A549 (cell line): ENCODE data around the gene EPS15. TPM values are rescaled to one million over a fixed set of nuclear protein-coding genes. Genes with fewer than 3 reads are reported as not detected.

ENCODE experiments used
- ATAC-seq, 2 experiments: fragments of 200-7000 bp in 1 of 2; fragments of >200 bp in 1 of 2; cut with Nextera tagmentation in 1 of 2; cut with Tn5 transposase in 1 of 2; 3 replicates each; pipeline versions ENCODE4 v1.8.0 to v1.9.1; 2018 to 2020; ENCODE audit warnings: mild to moderate bottlenecking in 1 of 2, moderate library complexity in 1 of 2
- CTCF ChIA-PET: fragments of 300-600 bp; sonication (Branson Sonifier 250); formaldehyde crosslinking; extraction: SDS; loops from one replicate; lab custom pipeline; 2021; ENCODE audit warnings: antibody characterized with exemption, inconsistent platforms; lab: Yijun Ruan, JAX
- POLR2A ChIA-PET: fragments of 350-600 bp; formaldehyde crosslinking; extraction: SDS; loops from one replicate; lab custom pipeline; 2021; ENCODE audit warnings: antibody characterized with exemption, inconsistent platforms; lab: Yijun Ruan, JAX
- DNase-seq, 2 experiments: peaks; one replicate each; pipeline versions ENCODE4 v3.0.0 to v3.0.0-alpha.2; 2011 to 2016; ENCODE audit warnings: low read depth in 1 of 2, low spot score in 1 of 2
- FAIRE-seq: peaks from 2 replicates; lab custom pipeline; 2011; peaks lifted over from hg19 to GRCh38; lab: Jason Lieb, UNC
- H3K27ac ChIP-seq, 2 experiments: fragments of >200 bp; sonication (Bioruptor Twin); formaldehyde crosslinking; 3 replicates each; pipeline ENCODE4 v1.5.1; 2016 to 2017
- H3K4me1 ChIP-seq: fragments of >200 bp; sonication (Bioruptor Twin); formaldehyde crosslinking; 3 replicates; pipeline ENCODE4 v1.6.1; 2016
- H3K4me2 ChIP-seq: fragments of >200 bp; sonication (Bioruptor Twin); formaldehyde crosslinking; 3 replicates; pipeline ENCODE4 v1.6.1; 2016
- H3K4me3 ChIP-seq: fragments of >200 bp; sonication (Bioruptor Twin); formaldehyde crosslinking; 3 replicates; pipeline ENCODE4 v1.5.1; 2016
- H3K9me3 ChIP-seq: fragments of >200 bp; sonication (Bioruptor Twin); formaldehyde crosslinking; 3 replicates; pipeline ENCODE4 v1.6.1; 2016
- CBX2 ChIP-seq: fragments of 200-600 bp; sonication (generic); IDR thresholded peaks from 2 replicates; pipeline ENCODE4 v1.6.1; 2016; ENCODE audit warnings: low read depth, mild to moderate bottlenecking, borderline replicate concordance
- CBX8 ChIP-seq: fragments of 200-600 bp; sonication (generic); IDR thresholded peaks from 2 replicates; pipeline ENCODE4 v1.6.1; 2016
- CHD2 ChIP-seq: fragments of 150-350 bp; IDR thresholded peaks from 2 replicates; pipeline ENCODE4 v1.6.1; 2014; ENCODE audit warnings: low read length; ENCODE audit not compliant: partially characterized antibody
- HES2 ChIP-seq: fragments of >200 bp; sonication (Bioruptor Twin); formaldehyde crosslinking; IDR thresholded peaks from 2 replicates; pipeline ENCODE4 v1.6.1; 2016
- HEYL ChIP-seq: fragments of 250-450 bp; sonication (Bioruptor Pico); IDR thresholded peaks from 2 replicates; pipeline ENCODE4 v1.8.0; 2021; ENCODE audit warnings: mild to moderate bottlenecking, moderate library complexity
- HOXA7 ChIP-seq: fragments of 250-450 bp; sonication (Bioruptor Pico); IDR thresholded peaks from 2 replicates; pipeline ENCODE4 v1.5.0; 2020; ENCODE audit warnings: mild to moderate bottlenecking, moderate library complexity
- HOXB13 ChIP-seq: fragments of 250-450 bp; sonication (Bioruptor Pico); IDR thresholded peaks from 2 replicates; pipeline ENCODE4 v1.5.0; 2020; ENCODE audit warnings: low read depth, mild to moderate bottlenecking, moderate library complexity
- HOXB5 ChIP-seq: fragments of 250-450 bp; sonication (Bioruptor Pico); IDR thresholded peaks from 2 replicates; pipeline ENCODE4 v1.5.0; 2020; ENCODE audit warnings: mild to moderate bottlenecking, moderate library complexity
- JUN ChIP-seq, 2 experiments: fragments of >200 bp; sonication (Bioruptor Twin); formaldehyde crosslinking; IDR thresholded peaks; 2 replicates in 1 of 2; 3 replicates in 1 of 2; pipeline ENCODE4 v1.6.1; 2016 to 2017
- KDM5A ChIP-seq: fragments of 200-600 bp; sonication (generic); IDR thresholded peaks from 2 replicates; pipeline ENCODE4 v1.6.1; 2016; ENCODE audit warnings: antibody characterized with exemption, mild to moderate bottlenecking
- MAFK ChIP-seq: fragments of 450-650 bp; IDR thresholded peaks from 2 replicates; pipeline ENCODE4 v1.6.1; 2014; ENCODE audit not compliant: partially characterized antibody
- MYC ChIP-seq: IDR thresholded peaks from 2 replicates; pipeline ENCODE4 v1.6.1; 2012; ENCODE audit warnings: mild to moderate bottlenecking, inconsistent platforms, low read length, improper control_type of control experiment, borderline replicate concordance
- NR3C1 ChIP-seq: fragments of >200 bp; sonication (Bioruptor Twin); formaldehyde crosslinking; IDR thresholded peaks from 3 replicates; pipeline ENCODE4 v1.6.1; 2017
- POLR2A ChIP-seq: IDR thresholded peaks from 2 replicates; pipeline ENCODE4 v1.6.1; 2012; ENCODE audit warnings: mild to moderate bottlenecking, low read length
- POLR2AphosphoS2 ChIP-seq: conservative IDR thresholded peaks from 2 replicates; pipeline ENCODE4 v1.6.1; 2012; ENCODE audit warnings: low read length, improper control_type of control experiment, inconsistent platforms
- REST ChIP-seq: fragments of 200-600 bp; sonication (generic); IDR thresholded peaks from 2 replicates; pipeline ENCODE4 v1.6.1; 2016; ENCODE audit warnings: antibody characterized with exemption, mild to moderate bottlenecking, moderate library complexity
- RFX5 ChIP-seq: fragments of 450-650 bp; IDR thresholded peaks from 2 replicates; pipeline ENCODE4 v1.7.1; 2014; ENCODE audit warnings: antibody characterized with exemption, mild to moderate bottlenecking, moderate library complexity
- SREBF2 ChIP-seq: fragments of 450-650 bp; IDR thresholded peaks from 2 replicates; pipeline ENCODE4 v1.6.1; 2014; ENCODE audit warnings: mild to moderate bottlenecking, moderate library complexity
- TFCP2L1 ChIP-seq: fragments of 250-450 bp; sonication (Bioruptor Pico); IDR thresholded peaks from 2 replicates; pipeline ENCODE4 v1.5.0; 2021; ENCODE audit warnings: mild to moderate bottlenecking
- ZNF302 ChIP-seq: fragments of 250-450 bp; sonication (Bioruptor Pico); IDR thresholded peaks from 2 replicates; pipeline ENCODE4 v1.9.0; 2021; ENCODE audit warnings: inconsistent platforms, mild to moderate bottlenecking, moderate library complexity
- WGBS: methylation state at CpG from one replicate; pipeline ENCODE4 v1.1.6; 2017; ENCODE audit errors: missing lambda C conversion rate; 5-methylcytosine and 5-hydroxymethylcytosine counted together
- polyA plus RNA-seq, 4 experiments: library from polyadenylated mRNA; depleted of rRNA in 3 of 4; stranded (reverse); fragments of >200 nt; fragmentation: RNase III in 1 of 4; extraction: RNeasy Plus Mini Kit Qiagen cat#74134 plus additional on column Dnase treatment in 1 of 4; gene quantifications; 2 replicates in 3 of 4; 3 replicates in 1 of 4; pipeline ENCODE4 v1.2.3, GENCODE V29; 2011 to 2017
- TF ChIP-seq, protein P1 (sequence below): fragments of 450-650 bp; IDR thresholded peaks from 2 replicates; pipeline ENCODE4 v1.6.1; 2014; ENCODE audit warnings: antibody characterized with exemption
- TF ChIP-seq, protein P2 (sequence below): fragments of 150-350 bp; IDR thresholded peaks from 2 replicates; pipeline ENCODE4 v1.6.1; 2014; ENCODE audit warnings: low read depth, mild to moderate bottlenecking, low read length

The EPS15 gene
- polyA plus RNA-seq, 2 of the 4 experiments (the other 2 are of a cell fraction): 10.9 to 35.4 TPM

- DNase-seq: no peak
- WGBS: 71% methylated on average over 5 of the region's 5 CpGs
- FAIRE-seq: no peak
- Histone ChIP-seq H3K27ac (no peak overlapping the region), H3K4me2 (no peak overlapping the region), H3K9me3 (no peaks in the 10 kb centered on the region), H3K4me1 (peaks cover 13% of the 10 kb centered on the region), H3K4me3 (no peak overlapping the region)
- CTCF ChIA-PET: interaction anchor here (1.2 kb wide), 1 partner anchor 30 kb away, joined by 3 read pairs; no protein-coding TSS in a partner anchor
- POLR2A ChIA-PET: no interaction called here
- no peak for TF ChIP-seq SREBF2
- no peak for TF ChIP-seq RFX5
- no peak for TF ChIP-seq REST
- TF ChIP-seq NR3C1: no peak
- no peak for TF ChIP-seq HEYL (CRISPR knock-in tag)
- TF ChIP-seq, protein P1, sequence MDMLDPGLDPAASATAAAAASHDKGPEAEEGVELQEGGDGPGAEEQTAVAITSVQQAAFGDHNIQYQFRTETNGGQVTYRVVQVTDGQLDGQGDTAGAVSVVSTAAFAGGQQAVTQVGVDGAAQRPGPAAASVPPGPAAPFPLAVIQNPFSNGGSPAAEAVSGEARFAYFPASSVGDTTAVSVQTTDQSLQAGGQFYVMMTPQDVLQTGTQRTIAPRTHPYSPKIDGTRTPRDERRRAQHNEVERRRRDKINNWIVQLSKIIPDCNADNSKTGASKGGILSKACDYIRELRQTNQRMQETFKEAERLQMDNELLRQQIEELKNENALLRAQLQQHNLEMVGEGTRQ: no peak
- no peak for ATAC-seq
Observed at GRCh38 chr1:51327386-51327785, 191.7 kb downstream of the EPS15 start.

- ChIA-PET CTCF (interaction anchor here (0.7 to 1.2 kb wide), 2 partner anchors 30 to 31 kb away, joined by 3 read pairs; no protein-coding TSS in a partner anchor), POLR2A (no interaction called here)
- FAIRE-seq (no peak), DNase-seq (no peak), ATAC-seq (no peak)
- Histone ChIP-seq H3K9me3 (no peaks in the 10 kb centered on the region), H3K4me1 (peaks cover 12% of the 10 kb centered on the region), H3K27ac (no peak overlapping the region), H3K4me2 (no peak overlapping the region), H3K4me3 (no peak overlapping the region)
- 87% methylated on average over 8 of the region's 8 CpGs for WGBS
- TF ChIP-seq CBX8 (no peak), POLR2A (no peak), CBX2 (no peak), HES2 (no peak), MYC (no peak), HOXB5 (CRISPR knock-in tag) (no peak), HOXA7 (CRISPR knock-in tag) (no peak), POLR2AphosphoS2 (no peak), HOXB13 (CRISPR knock-in tag) (no peak), MAFK (no peak), ZNF302 (CRISPR knock-in tag) (no peak), JUN (IDR thresholded peaks at IDR 0.05) (no peak), KDM5A (no peak), NR3C1 (no peak), TFCP2L1 (no peak), CHD2 (no peak)
- TF ChIP-seq, protein P2, sequence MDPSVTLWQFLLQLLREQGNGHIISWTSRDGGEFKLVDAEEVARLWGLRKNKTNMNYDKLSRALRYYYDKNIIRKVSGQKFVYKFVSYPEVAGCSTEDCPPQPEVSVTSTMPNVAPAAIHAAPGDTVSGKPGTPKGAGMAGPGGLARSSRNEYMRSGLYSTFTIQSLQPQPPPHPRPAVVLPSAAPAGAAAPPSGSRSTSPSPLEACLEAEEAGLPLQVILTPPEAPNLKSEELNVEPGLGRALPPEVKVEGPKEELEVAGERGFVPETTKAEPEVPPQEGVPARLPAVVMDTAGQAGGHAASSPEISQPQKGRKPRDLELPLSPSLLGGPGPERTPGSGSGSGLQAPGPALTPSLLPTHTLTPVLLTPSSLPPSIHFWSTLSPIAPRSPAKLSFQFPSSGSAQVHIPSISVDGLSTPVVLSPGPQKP: no peak
- TF ChIP-seq, protein P1: no peak
Observed at GRCh38 chr1:51326839-51327238, 192.2 kb downstream of the EPS15 start.
